CD1c-positive myeloid dendritic cell (primary cell): ENCODE data around the gene MAPK1.
"Not testable (repeated sequence)": the region's sequence is repeated elsewhere in the genome, so short reads cannot be mapped to it uniquely, and the experiment has no call there.

Experiments used
- DNase-seq: peaks from one replicate; pipeline ENCODE4 v3.0.0-alpha.2; 2016; ENCODE audit errors: extremely low spot score

MAPK1 gene

DNA sequence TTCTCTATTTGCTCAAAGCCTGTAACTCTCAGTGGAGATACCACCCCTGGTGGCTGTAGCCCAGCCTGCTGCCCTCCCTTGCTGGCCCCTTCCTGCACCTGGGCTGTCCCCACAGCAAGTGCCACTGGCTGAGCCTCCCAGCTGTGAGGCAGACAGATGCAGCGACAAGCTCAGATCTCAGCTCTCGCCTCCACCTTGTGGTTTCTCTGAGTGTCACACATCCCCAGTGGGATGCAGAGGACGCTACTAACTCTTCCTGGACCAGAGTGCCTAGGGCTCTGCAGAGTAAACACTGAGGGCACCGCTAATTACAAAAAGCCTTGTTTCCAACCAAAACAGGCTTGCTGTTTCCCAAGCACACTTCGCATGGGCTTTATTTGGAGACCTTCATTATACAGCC, 140.8 kb downstream of the MAPK1 start:
- DNase-seq, result peak; percentile 29

DNA sequence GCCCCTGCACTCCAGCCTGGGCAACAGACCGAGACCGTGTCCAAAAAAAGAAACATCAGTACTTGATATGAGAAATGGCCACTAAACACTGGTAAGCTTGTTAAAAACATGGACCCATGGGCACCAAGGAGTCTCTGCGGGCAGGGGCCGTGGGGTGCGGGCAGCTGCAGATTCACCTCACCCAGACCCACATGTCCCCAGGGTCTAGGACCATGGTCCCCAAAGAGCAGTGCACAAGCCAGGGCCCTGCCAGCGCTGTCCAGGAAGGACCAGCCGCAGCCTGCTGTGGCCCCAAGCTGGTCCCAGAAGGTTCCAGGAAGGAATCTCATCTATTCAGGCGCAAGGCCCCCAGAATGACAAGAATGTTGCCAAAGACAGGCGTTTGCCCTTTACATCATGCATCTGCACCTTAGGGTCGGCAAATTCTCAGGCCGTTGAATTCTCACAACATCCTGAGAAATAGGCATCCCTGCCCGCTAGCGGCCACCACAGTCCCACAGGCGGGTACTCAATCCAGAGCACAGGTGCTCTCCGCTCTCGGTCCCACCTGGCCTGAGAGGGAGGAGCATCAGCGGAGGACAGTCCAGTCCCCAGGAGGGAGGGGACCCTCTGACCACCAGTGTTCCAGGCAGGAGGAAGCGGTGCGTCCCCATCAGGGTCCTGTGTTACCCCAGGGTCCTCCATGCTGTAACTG, 141.3 kb downstream of the MAPK1 start:
- DNase-seq, result no peak

DNA sequence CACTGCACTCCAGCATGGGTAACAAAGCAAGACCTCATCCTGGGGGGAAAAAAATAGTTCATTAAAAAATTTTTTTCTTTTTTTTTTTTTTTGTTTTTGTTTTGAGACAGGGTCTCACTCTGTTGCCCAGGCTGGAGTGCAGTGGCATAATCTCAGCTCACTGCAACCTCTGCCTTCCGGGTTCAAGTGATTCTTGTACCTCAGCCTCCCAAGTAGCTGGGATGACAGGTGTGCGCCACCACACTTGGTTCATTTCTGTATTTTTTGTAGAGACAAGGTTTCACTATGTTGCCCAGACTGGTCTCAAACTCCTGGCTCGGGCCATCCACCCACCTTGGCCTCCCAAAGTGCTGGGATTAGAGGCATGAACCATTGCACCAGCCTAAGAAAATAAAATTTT, 142.9 kb downstream of the MAPK1 start:
- DNase-seq, result not testable (repeated sequence)

DNA sequence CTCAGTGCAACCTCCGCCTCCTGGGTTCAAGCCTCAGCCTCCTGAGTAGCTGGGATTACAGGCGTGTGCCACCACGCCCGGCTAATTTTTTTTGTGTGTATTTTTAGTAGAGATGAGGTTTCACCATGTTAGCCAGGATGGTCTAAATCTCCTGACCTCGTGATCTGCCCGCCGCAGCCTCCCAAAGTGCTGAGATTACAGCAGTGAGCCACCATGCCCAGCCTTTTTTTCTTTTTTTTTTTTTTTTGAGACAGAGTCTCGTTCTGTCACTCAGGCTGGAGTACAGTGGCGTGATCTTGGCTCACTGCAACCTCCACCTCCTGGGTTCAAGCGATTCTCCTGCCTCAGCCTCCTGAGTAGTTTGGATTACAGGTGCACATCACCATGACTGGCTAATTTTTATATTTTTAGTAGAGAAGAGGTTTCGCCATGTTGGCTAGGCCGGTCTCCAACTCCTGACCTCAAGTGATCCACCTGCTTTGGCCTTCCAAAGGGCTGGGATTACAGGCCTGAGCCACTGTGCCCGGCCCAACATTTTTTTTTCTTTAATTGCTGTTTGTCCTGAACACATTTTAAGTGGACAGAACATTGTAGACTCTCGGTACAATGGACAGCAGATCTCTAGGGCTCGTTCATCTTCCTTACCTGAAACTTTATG, 146.1 kb downstream of the MAPK1 start:
- not testable (repeated sequence) for DNase-seq

DNA sequence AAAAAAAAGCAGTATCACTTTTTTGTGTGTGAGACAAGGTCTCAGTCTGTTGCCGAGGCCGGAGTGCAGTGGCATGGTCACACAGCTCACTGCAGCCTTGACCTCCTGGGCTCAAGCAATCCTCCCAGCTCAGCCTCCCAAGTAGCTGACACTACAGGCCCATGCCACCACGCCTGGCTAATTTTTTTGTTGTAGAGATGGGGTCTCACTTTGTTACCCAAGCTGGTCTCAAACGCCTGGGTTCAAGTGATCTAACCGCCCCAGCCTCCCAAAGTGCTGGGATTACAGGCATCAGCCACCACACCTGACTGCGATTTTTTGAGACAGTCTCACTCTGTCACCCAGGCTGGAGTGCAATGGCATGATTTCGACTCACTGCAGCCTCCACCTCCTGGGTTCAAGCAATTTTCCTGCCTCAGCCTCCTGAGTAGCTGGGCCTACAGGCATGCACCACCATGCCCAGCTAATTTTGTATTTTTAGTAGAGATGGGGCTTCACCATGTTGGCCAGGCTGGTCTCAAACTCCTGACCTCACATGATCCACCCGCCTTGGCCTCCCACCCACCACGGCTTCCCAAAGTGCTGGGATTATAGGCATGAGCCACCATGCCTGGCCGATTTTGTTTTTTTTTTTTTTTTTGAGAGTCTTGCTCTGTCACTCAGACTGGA, 147.1 kb downstream of the MAPK1 start:
- not testable (repeated sequence) for DNase-seq

DNA sequence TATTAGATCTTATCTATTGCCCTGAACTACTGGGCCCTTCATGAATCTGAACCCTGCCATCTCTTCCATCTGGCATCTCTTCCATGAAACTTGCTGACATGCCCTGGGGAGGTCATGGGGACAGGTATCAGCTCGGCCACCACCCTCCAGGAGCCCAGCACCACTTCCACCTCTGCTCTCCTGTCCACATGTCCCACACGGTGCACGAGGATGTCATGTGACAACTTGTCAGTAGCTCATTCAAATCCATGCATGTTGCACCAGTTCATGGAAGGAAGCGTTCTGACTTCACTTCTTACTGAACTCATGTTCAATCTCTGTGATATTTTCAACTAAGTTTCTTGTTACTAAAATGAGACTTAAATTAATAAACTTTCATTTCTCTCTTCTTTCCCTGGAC, 148.4 kb downstream of the MAPK1 start:
- DNase-seq, result peak; percentile 51

DNA sequence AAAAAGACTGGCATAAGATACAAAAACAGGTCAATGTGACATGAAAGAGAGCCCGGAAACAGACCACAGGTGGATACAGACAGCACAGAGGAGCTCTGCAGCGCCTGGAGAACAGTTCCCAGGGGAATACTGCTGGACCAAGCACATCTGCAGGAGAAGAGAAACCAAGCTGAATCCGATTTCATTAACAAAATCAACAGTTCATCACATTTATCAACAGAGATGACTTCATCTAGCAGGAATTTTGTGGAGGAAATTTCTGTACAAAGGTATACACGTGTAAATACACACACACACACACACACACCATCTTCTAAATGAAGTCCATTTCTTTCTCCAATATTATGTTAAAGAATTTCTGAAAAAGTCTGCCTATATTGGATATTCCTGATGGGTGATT, 148.9 kb downstream of the MAPK1 start:
- DNase-seq, result no peak

DNA sequence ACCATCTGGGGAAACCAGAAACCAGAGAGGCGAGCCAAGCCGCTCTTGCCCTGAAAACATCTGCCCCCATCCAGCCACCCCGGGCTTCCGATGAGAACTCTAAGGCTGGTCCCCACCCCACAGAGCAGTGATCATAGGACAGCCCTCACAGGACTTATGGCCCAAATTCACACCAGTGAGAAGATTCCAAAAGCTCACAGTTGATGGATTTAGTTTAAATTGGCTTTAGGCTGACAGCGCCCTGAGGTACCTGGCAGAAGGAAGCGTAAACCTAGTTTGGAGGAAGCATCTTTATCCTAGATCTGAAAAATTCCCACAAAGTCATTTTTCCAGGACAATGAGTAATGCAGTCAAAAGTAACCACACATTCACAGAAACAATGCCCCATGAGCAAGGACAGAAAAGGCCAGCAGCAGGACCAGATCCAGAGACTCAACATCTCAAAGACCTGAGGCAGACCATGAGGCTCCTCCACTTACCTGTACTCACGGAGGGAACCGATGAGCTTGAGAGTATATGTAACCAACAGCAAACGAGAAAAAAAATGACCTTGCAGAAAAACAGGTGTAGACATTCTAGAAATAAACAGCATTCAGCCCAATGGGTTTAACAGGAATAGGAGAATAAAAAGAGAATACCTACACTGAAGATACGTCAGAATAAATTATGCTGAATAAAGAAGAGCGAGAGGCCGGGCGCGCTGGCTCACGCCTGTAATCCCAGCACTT, 150.9 kb downstream of the MAPK1 start:
- DNase-seq, result not testable (repeated sequence)

DNA sequence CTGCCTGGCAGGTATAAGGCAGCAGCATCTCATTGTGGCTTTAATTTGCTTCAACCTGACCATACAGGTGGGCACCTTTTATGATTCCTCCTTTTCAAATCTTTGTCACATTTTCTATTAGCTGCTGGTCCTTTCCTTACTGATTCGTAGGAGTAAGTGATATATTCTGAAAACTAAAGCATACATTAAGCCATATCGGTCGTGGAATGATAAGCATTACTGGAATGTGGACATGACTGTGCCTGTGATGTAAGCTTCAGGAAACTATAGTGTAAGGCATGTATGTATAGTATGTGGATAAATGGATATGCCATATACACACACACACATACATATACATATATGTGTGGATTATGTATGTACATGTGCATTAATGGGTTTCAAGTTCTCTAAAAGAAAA, 152.7 kb downstream of the MAPK1 start:
- no peak for DNase-seq

DNA sequence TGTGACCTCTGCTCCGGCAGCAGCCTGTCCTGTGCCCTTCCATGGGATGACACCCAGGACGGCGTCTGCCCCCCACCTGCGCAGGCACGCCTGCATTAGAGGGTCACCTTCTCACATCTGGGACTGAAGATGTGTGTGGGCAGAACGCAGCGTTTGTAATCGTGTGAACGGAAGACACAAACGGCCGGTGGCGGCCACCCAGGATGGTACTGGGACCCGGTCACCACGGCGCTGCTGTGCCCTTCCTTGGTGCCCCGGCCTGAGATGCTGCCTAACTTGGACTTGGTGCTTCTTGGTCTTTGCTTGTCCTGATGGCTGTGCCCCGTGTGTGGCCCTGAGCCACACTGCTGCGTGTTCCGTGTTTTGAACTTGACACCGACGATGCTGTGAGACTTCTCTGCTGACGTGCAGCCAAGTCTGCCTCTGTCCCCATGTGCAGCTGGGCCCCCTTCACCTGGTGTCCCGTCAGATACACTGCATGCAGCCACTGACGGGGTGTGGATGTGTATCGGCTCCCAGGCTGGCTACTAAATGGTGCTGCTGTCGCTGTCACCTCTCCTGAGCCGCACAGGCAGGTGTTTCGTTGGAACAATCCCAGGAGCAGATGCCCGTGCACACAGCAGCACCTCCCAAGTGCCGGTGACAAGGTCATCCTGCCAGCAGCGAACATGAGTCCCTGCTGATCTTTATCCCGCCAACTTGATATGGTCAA, 153.2 kb downstream of the MAPK1 start:
- no peak for DNase-seq

DNA sequence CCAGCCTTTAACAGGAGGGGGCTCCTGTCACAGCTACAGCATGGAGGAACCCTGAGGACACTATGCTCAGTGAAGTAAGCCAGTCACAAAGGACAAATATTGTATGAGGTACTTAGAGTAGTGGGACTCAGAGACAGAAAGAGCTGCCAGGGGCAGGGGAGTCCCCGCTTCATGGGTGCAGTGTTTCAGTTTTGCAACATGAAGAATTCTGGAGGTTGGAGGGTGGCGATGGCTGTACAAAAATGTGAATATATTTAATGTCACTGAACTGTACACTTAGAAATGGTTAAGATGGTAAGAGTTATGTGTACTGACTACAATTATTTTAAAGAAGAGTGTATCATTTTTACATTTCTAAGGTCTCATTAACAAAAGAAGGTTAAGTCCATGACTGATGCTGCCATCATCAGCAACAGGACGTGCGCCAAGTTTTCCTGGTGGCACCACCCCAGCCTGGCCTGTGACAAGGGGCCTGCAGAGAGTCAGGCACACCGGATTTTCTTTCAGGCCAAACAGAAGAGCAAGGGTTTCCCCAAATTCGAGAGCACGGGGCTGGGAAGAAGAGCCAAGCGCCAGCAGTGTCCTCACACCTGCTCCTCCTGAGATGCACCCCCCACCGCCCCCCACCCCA, 153.9 kb downstream of the MAPK1 start:
- DNase-seq, result no peak

DNA sequence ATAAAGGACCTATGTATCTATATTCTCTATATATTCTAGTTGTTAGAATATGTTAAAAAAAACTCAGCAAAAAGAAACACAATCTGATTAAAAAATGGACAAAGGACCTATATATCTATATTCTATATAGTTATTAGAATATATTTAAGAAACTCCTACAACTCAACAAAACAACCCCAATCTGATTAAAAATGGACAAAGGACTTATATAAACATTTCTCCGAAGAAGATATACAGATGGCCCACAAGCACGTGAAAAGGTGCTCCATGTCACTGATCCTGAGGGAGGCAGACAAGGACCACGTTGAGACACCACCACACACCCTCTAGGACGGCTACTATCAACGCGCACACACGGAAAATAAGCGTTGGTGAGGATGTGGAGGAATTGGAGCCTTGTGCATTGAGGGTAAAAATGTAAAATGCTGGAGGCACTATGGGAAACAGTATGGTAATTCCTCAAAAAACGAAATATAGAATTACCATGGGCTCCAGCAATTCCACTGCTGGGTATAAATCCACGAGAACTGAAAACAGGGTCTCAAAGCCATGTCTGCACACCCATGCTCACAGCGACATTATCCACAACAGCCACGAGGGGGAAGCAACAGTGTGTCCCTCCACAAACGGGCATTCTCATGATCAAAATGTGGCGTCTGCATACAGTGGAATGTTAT, 154.6 kb downstream of the MAPK1 start:
- DNase-seq, result peak; percentile 76

DNA sequence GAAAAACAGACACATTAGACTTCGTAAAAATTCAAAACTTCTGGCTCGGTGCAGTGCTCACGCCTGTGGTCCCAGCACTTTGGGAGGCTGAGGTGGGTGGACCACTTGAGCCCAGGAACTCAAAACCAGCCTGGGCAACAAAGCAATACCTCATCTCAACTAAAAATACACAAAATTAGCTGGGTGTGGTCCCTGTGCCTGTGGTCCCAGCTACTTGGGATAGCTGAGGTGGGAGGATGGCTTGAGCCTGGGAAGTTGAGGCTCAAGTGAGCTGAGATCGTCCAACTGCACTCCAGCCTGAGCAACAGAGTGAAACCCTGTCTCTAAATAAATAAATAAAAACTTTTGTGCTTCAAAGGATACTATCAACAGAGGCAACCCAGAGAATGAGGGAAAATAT, 155.6 kb downstream of the MAPK1 start:
- no peak for DNase-seq

DNA sequence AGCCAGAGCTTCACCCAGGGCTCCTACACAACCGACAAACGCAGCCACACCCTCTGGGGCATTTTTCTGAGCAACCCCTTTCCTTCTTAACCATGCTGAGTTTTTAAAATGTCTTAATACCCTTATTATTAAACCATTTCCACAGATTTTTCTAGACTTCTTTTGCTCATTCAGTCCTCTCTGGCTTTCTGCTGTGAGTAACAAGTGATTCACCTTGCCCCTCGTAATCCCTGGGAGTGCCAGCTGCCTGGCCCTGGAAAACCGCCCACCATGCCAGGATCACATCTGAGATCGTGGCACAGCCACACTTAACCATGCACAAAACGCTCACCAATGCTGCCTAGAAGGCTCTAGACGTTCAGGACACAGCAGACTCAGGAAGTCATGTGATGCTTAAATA, 157.3 kb downstream of the MAPK1 start:
- no peak for DNase-seq

DNA sequence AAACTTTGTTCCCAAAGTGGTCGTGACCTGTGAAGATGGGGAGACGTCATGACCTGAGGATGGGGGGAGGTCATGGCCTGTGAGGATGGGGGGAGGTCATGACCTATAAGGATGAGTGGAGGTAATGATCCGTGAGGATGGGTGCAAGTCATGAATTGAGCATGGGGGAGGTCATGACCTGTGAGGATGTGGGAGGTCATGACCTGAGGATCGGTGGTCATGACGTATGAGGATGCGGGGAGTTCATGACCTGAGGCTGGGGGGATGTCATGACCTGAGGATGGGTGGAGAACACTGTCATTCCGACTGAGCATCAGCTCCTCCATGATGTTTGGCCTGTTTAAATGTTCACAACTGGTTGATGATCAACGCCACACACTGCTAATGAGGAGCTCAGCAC, 157.8 kb downstream of the MAPK1 start:
- no peak for DNase-seq

DNA sequence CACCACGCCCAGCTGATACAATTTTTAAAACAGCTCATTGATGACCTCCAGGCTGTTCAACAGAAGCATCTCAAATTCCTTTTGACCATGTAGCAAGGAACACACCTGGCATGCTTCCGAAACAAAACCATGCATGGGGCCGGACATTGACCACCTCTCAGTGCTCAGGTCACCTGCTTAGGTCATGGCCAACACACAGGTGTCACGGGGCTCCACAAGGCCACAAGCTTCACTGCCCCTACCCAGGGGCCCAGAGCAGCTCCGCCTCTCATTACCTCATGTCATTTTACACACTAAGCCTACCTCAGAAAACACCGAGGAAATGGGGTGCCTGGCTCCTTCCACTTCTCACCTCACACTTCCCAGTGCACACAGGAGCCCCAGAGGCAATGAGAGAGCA, 158.5 kb downstream of the MAPK1 start:
- DNase-seq, result no peak

DNA sequence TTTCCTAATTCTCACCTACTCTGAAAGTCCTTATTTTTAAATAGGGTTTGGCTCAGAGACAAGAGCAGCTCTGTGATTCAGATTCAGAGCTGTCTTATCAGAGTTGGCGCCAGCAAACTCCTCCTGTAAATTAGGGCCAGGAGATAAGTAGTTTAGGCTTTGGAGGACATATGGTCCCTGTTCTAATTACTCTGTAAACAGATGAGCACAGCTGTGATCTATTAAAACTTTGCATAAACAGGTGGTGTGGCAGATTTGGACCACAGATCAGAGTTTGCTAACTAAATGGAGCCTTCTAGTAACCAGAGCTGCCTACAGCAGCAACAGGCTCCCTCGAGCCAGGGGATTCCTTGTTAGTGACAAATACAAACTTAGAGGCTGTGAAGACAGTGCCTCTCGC, 159.8 kb downstream of the MAPK1 start:
- no peak for DNase-seq
